HepG2 (cell line): ENCODE data around the gene TUBG2.

ENCODE experiments used
- BHLHE40 ChIP-seq: IDR thresholded peaks from 2 replicates; pipeline ENCODE4 v1.6.1; 2011; ENCODE audit warnings: low read length, improper control_type of control experiment
- DDIT3 ChIP-seq: sonication (generic); formaldehyde crosslinking; IDR thresholded peaks from 2 replicates; pipeline ENCODE4 v1.4.0; 2020; ENCODE audit warnings: mild to moderate bottlenecking, missing genetic modification reagents
- HOXA7 ChIP-seq: sonication (generic); formaldehyde crosslinking; IDR thresholded peaks from 2 replicates; pipeline ENCODE4 v1.8.1; 2022; ENCODE audit warnings: mild to moderate bottlenecking, missing genetic modification reagents, moderate library complexity
- NCOA2 ChIP-seq: sonication (generic); formaldehyde crosslinking; IDR thresholded peaks from 2 replicates; pipeline ENCODE4 v1.8.0; 2022; ENCODE audit warnings: inconsistent platforms
- POLR2A ChIP-seq, 2 experiments: IDR thresholded peaks; 2 replicates each; pipeline ENCODE4 v1.6.1; 2011; ENCODE audit warnings: low read depth in 2 of 2, low read length in 2 of 2, mild to moderate bottlenecking in 1 of 2, moderate library complexity in 1 of 2; ENCODE audit not compliant: insufficient read depth in 1 of 2
- ZNF780A ChIP-seq: sonication (generic); formaldehyde crosslinking; IDR thresholded peaks from 2 replicates; pipeline ENCODE4 v1.8.0; 2022; ENCODE audit warnings: mild to moderate bottlenecking, missing genetic modification reagents, moderate library complexity
- ZSCAN29 ChIP-seq: sonication (generic); formaldehyde crosslinking; conservative IDR thresholded peaks from 2 replicates; pipeline ENCODE4 v1.4.0; 2020; ENCODE audit warnings: mild to moderate bottlenecking, missing genetic modification reagents
- TF ChIP-seq, protein P1 (sequence below): sonication (generic); formaldehyde crosslinking; IDR thresholded peaks from 2 replicates; pipeline ENCODE4 v1.9.0; 2021; ENCODE audit warnings: missing genetic modification reagents, mild to moderate bottlenecking, borderline replicate concordance
- TF ChIP-seq, protein P2 (sequence below): sonication (generic); formaldehyde crosslinking; IDR thresholded peaks from 2 replicates; pipeline ENCODE4 v1.5.0; 2020; ENCODE audit warnings: mild to moderate bottlenecking, missing genetic modification reagents, moderate library complexity
- TF ChIP-seq, protein P3 (sequence below): sonication (generic); formaldehyde crosslinking; conservative IDR thresholded peaks from 2 replicates; pipeline ENCODE4 v1.4.0; 2020; ENCODE audit warnings: missing genetic modification reagents

DNA sequence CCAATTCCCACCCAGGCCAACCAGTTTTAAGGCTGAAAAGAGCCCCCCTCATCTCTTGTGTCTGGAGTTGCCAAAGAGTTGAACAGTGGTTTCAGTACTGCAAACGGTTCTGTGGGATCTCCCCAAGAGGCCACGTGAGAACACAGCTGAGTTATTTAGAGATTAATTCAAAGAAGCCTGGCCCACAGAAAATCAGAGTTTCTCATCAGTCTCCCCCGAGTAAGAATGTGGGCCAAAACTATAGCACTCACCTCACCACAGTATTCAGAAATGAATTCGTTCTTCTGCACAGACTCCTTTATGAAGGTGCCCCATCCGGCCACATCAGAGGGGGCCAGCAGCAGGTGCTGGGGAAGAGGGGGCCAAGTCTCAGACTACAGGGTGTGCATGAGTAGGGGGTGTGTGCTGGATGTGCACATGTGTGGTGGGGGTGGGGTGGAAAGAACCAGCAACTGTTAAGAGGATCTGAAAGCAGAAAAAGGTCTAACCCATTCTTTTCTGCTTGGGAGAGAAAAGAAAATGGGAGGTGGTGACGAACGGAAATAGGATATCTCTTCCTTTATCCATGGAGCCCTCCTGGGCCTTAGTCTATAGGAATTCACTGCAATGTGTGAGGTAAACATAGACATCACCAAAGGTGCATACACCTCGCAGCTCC is 45.9 kb downstream of the TUBG2 start:
- TF ChIP-seq, protein P1, sequence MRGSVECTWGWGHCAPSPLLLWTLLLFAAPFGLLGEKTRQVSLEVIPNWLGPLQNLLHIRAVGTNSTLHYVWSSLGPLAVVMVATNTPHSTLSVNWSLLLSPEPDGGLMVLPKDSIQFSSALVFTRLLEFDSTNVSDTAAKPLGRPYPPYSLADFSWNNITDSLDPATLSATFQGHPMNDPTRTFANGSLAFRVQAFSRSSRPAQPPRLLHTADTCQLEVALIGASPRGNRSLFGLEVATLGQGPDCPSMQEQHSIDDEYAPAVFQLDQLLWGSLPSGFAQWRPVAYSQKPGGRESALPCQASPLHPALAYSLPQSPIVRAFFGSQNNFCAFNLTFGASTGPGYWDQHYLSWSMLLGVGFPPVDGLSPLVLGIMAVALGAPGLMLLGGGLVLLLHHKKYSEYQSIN (CRISPR knock-in tag): no peak
- TF ChIP-seq DDIT3: no peak
- TF ChIP-seq, protein P2, sequence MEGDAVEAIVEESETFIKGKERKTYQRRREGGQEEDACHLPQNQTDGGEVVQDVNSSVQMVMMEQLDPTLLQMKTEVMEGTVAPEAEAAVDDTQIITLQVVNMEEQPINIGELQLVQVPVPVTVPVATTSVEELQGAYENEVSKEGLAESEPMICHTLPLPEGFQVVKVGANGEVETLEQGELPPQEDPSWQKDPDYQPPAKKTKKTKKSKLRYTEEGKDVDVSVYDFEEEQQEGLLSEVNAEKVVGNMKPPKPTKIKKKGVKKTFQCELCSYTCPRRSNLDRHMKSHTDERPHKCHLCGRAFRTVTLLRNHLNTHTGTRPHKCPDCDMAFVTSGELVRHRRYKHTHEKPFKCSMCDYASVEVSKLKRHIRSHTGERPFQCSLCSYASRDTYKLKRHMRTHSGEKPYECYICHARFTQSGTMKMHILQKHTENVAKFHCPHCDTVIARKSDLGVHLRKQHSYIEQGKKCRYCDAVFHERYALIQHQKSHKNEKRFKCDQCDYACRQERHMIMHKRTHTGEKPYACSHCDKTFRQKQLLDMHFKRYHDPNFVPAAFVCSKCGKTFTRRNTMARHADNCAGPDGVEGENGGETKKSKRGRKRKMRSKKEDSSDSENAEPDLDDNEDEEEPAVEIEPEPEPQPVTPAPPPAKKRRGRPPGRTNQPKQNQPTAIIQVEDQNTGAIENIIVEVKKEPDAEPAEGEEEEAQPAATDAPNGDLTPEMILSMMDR: no peak
- no peak for TF ChIP-seq NCOA2 (CRISPR knock-in tag)
- no peak for TF ChIP-seq POLR2A (IDR thresholded peaks at IDR 0.05; ENCODE audit: insufficient read depth in 1 of 2, low read depth in 2 of 2, low read length in 2 of 2)
- TF ChIP-seq, protein P3, sequence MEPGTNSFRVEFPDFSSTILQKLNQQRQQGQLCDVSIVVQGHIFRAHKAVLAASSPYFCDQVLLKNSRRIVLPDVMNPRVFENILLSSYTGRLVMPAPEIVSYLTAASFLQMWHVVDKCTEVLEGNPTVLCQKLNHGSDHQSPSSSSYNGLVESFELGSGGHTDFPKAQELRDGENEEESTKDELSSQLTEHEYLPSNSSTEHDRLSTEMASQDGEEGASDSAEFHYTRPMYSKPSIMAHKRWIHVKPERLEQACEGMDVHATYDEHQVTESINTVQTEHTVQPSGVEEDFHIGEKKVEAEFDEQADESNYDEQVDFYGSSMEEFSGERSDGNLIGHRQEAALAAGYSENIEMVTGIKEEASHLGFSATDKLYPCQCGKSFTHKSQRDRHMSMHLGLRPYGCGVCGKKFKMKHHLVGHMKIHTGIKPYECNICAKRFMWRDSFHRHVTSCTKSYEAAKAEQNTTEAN (CRISPR knock-in tag): no peak
- TF ChIP-seq ZSCAN29 (CRISPR knock-in tag): no peak
- TF ChIP-seq HOXA7 (CRISPR knock-in tag): no peak
- no peak for TF ChIP-seq BHLHE40
- no peak for TF ChIP-seq ZNF780A (CRISPR knock-in tag)
